H1 (cell line): ENCODE results near the gene PLK4. TPM values are rescaled to one million over a fixed set of nuclear protein-coding genes. Genes with fewer than 3 reads are reported as not detected.

Experiments used
- CTCF ChIA-PET: fragments of 300-600 bp; sonication (Branson Sonifier 250); formaldehyde crosslinking; loops from one replicate; lab custom pipeline; 2021; ENCODE audit not compliant: partially characterized antibody; lab: Charles Lee
- POLR2A ChIA-PET: fragments of 300-600 bp; sonication (Branson Sonifier 250); formaldehyde crosslinking; loops from one replicate; lab custom pipeline; 2021; ENCODE audit warnings: inconsistent platforms; ENCODE audit not compliant: partially characterized antibody; lab: Charles Lee
- DNase-seq, 2 experiments: peaks; one replicate each; pipeline versions ENCODE4 v3.0.0 to v3.0.0-alpha.2; 2010 to 2022; ENCODE audit warnings: low spot score in 2 of 2, low read depth in 1 of 2, mixed read lengths in 1 of 2
- FAIRE-seq: peaks from 2 replicates; lab custom pipeline; 2011; peaks lifted over from hg19 to GRCh38; lab: Jason Lieb, UNC
- H2AFZ ChIP-seq: 2 replicates; pipeline ENCODE4 v1.8.1; 2012; ENCODE audit warnings: low read length, inconsistent platforms
- H2AK5ac ChIP-seq: 2 replicates; pipeline ENCODE4 v1.6.1; 2013; ENCODE audit warnings: low read depth, low read length
- H2BK120ac ChIP-seq: replicated peaks from 2 replicates; pipeline ENCODE3; 2013; ENCODE audit warnings: low read depth, low read length, inconsistent platforms
- H2BK12ac ChIP-seq: 2 replicates; pipeline ENCODE4 v1.6.1; 2013; ENCODE audit warnings: low read depth, low read length
- H2BK15ac ChIP-seq: 2 replicates; pipeline ENCODE4 v1.6.1; 2013; ENCODE audit warnings: low read length
- H2BK20ac ChIP-seq: 2 replicates; pipeline ENCODE4 v1.6.1; 2013; ENCODE audit warnings: low read length
- H2BK5ac ChIP-seq: 2 replicates; pipeline ENCODE4 v1.6.1; 2013; ENCODE audit warnings: low read depth, low read length
- H3K14ac ChIP-seq: 2 replicates; pipeline ENCODE4 v1.6.1; 2013; ENCODE audit warnings: inconsistent platforms; ENCODE audit not compliant: insufficient read length
- H3K18ac ChIP-seq: 2 replicates; pipeline ENCODE4 v1.6.1; 2013; ENCODE audit warnings: low read length; ENCODE audit errors: extremely low read depth
- H3K23ac ChIP-seq: 2 replicates; pipeline ENCODE4 v1.6.1; 2013; ENCODE audit warnings: inconsistent platforms; ENCODE audit not compliant: insufficient read length
- H3K23me2 ChIP-seq: 2 replicates; pipeline ENCODE4 v1.6.1; 2013; ENCODE audit warnings: low read depth, low read length
- H3K27ac ChIP-seq: 2 replicates; pipeline ENCODE4 v1.6.1; 2011; ENCODE audit warnings: low read depth, low read length, inconsistent platforms
- H3K27me3 ChIP-seq, 4 experiments: replicated peaks in 1 of 4; 1 replicate in 1 of 4; 2 replicates in 3 of 4; pipeline versions ENCODE4 v1.6.1 to v1.8.1; 2011 to 2013; ENCODE audit warnings: low read length in 3 of 4, mild to moderate bottlenecking in 3 of 4, inconsistent platforms in 2 of 4, mixed read lengths in 2 of 4, moderate library complexity in 1 of 4; ENCODE audit not compliant: control insufficient read depth in 3 of 4, insufficient read depth in 3 of 4; ENCODE audit errors: extremely low read depth in 1 of 4
- H3K36me3 ChIP-seq, 4 experiments: 2 replicates each; pipeline versions ENCODE4 v1.6.1 to v1.8.1; 2011 to 2013; ENCODE audit warnings: mild to moderate bottlenecking in 4 of 4, low read length in 3 of 4, moderate library complexity in 2 of 4, control low read depth in 1 of 4, inconsistent platforms in 1 of 4; ENCODE audit not compliant: insufficient read depth in 4 of 4, control insufficient read depth in 2 of 4
- H3K4ac ChIP-seq: replicated peaks from 2 replicates; pipeline ENCODE3; 2013; ENCODE audit warnings: low read length, low read depth, mixed read lengths, inconsistent platforms; ENCODE audit not compliant: insufficient read length
- H3K4me1 ChIP-seq, 4 experiments: replicated peaks in 1 of 4; 1 replicate in 1 of 4; 2 replicates in 3 of 4; pipeline versions ENCODE4 v1.6.1 to v1.8.1; 2011 to 2013; ENCODE audit warnings: low read length in 3 of 4, inconsistent platforms in 2 of 4, mixed read lengths in 1 of 4; ENCODE audit not compliant: insufficient read depth in 4 of 4, control insufficient read depth in 3 of 4
- H3K4me2 ChIP-seq, 2 experiments: 2 replicates each; pipeline versions ENCODE4 v1.6.1 to v1.8.1; 2011 to 2013; ENCODE audit warnings: low read depth in 2 of 2, low read length in 2 of 2, control low read depth in 1 of 2, inconsistent platforms in 1 of 2, mild to moderate bottlenecking in 1 of 2; ENCODE audit not compliant: insufficient read depth in 1 of 2
- H3K4me3 ChIP-seq, 4 experiments: fragments of 200-600, 300-600 bp in 1 of 4; sonication (generic), shearing (Covaris generic), sonication (Bioruptor Twin) in 1 of 4; 2 replicates each; pipeline versions ENCODE4 v1.5.1 to v1.8.1; 2011 to 2016; ENCODE audit warnings: low read length in 4 of 4, low read depth in 3 of 4, control low read depth in 2 of 4, inconsistent platforms in 2 of 4, mild to moderate bottlenecking in 2 of 4, mixed read lengths in 1 of 4, moderate library complexity in 1 of 4; ENCODE audit not compliant: insufficient read depth in 2 of 4; ENCODE audit errors: extremely low read depth in 1 of 4
- H3K56ac ChIP-seq: replicated peaks from 2 replicates; pipeline ENCODE3; 2013; ENCODE audit warnings: low read depth, mild to moderate bottlenecking, mixed read lengths, low read length, inconsistent platforms; ENCODE audit not compliant: insufficient read length
- H3K79me1 ChIP-seq: 2 replicates; pipeline ENCODE4 v1.6.1; 2013; ENCODE audit warnings: low read depth, low read length, control low read depth
- H3K79me2 ChIP-seq, 2 experiments: 2 replicates each; pipeline versions ENCODE4 v1.6.1 to v1.8.1; 2012 to 2013; ENCODE audit warnings: low read length in 2 of 2, mild to moderate bottlenecking in 2 of 2, inconsistent platforms in 1 of 2; ENCODE audit not compliant: insufficient read depth in 2 of 2, control insufficient read depth in 1 of 2
- H3K9ac ChIP-seq, 4 experiments: replicated peaks in 1 of 4; 1 replicate in 1 of 4; 2 replicates in 3 of 4; pipeline versions ENCODE4 v1.6.1 to v1.8.1; 2011 to 2013; ENCODE audit warnings: low read depth in 3 of 4, low read length in 3 of 4, control low read depth in 2 of 4, mild to moderate bottlenecking in 2 of 4, moderate library complexity in 2 of 4, inconsistent platforms in 1 of 4; ENCODE audit errors: extremely low read depth in 1 of 4
- H3K9me3 ChIP-seq, 2 experiments: 2 replicates each; pipeline versions ENCODE4 v1.6.1 to v1.8.1; 2012 to 2013; ENCODE audit warnings: mild to moderate bottlenecking in 2 of 2, moderate library complexity in 2 of 2, control low read depth in 1 of 2, inconsistent platforms in 1 of 2, low read depth in 1 of 2, low read length in 1 of 2, mixed read lengths in 1 of 2; ENCODE audit not compliant: insufficient read depth in 2 of 2
- H4K20me1 ChIP-seq, 2 experiments: replicated peaks in 1 of 2; 2 replicates each; pipeline versions ENCODE3 to v1.8.1; 2011 to 2013; ENCODE audit warnings: inconsistent platforms in 2 of 2, low read length in 2 of 2, mild to moderate bottlenecking in 1 of 2; ENCODE audit not compliant: insufficient read depth in 2 of 2, control insufficient read depth in 1 of 2
- H4K5ac ChIP-seq: 2 replicates; pipeline ENCODE4 v1.6.1; 2013; ENCODE audit warnings: low read length, low read depth, mixed read lengths, inconsistent platforms; ENCODE audit not compliant: insufficient read length
- H4K8ac ChIP-seq: 2 replicates; pipeline ENCODE4 v1.8.0; 2013; ENCODE audit warnings: mild to moderate bottlenecking, moderate library complexity, low read length, inconsistent platforms; ENCODE audit not compliant: insufficient read depth; ENCODE audit errors: extremely low read depth
- H4K91ac ChIP-seq: replicated peaks from 2 replicates; pipeline ENCODE3; 2013; ENCODE audit warnings: low read length, mixed read lengths, inconsistent platforms; ENCODE audit not compliant: insufficient read length
- ASH2L ChIP-seq: fragments of 200-600, 300-600 bp; sonication (generic); IDR thresholded peaks from one replicate; pipeline ENCODE4 v1.7.1; 2017; ENCODE audit warnings: low read length
- CBX5 ChIP-seq: fragments of 300-800, 300-1000 bp; sonication (generic); IDR thresholded peaks from 2 replicates; pipeline ENCODE4 v1.7.1; 2016; ENCODE audit warnings: antibody characterized with exemption, low read length, low read depth
- POLR2A ChIP-seq, 2 experiments: IDR thresholded peaks; 1 replicate in 1 of 2; 2 replicates in 1 of 2; pipeline ENCODE4 v1.6.1; 2011; ENCODE audit warnings: low read depth in 2 of 2, low read length in 2 of 2, mild to moderate bottlenecking in 2 of 2; ENCODE audit errors: control extremely low read depth in 1 of 2
- WGBS, 2 experiments: shearing (Covaris generic) in 1 of 2; methylation state at CpG; one replicate each; pipeline versions ENCODE4 v1.1.6 to v1.1.7; 2013 to 2015; ENCODE audit warnings: low lambda C conversion rate in 2 of 2, mixed read lengths in 2 of 2, inconsistent platforms in 1 of 2, low coverage in 1 of 2, missing lambda C conversion rate in 1 of 2; ENCODE audit not compliant: insufficient replicate concordance in 2 of 2, insufficient coverage in 1 of 2, insufficient read length in 1 of 2; ENCODE audit errors: extremely low coverage in 1 of 2, missing lambda C conversion rate in 1 of 2; 5-methylcytosine and 5-hydroxymethylcytosine counted together
- polyA plus RNA-seq, 7 experiments: library from polyadenylated mRNA; depleted of rRNA in 3 of 7; stranded (reverse) in 5 of 7; unstranded in 2 of 7; fragments of >200 nt in 5 of 7; fragments of 200-250 nt in 2 of 7; gene quantifications; 1 replicate in 5 of 7; 2 replicates in 1 of 7; 4 replicates in 1 of 7; pipeline versions ENCODE4 v1.2.1 to v1.2.3, GENCODE V29; 2011 to 2013; ENCODE audit warnings: missing spikeins in 2 of 7, mixed read lengths in 2 of 7
- total RNA-seq: library from RNA; stranded (reverse); fragmentation: NEBNext Ultra II Directional; extraction: Animal tissue kit (Norgen Biotek cat#: 25700); gene quantifications from 2 replicates; pipeline ENCODE4 v1.2.1, GENCODE V29; 2021
- TF ChIP-seq, protein P1 (sequence below): IDR thresholded peaks from 2 replicates; pipeline ENCODE4 v1.6.1; 2012; ENCODE audit warnings: inconsistent platforms

Gene PLK4
- total and polyA plus RNA-seq, 2 of the 8 experiments (the other 6 are each of a cell fraction or from before 2014, with no cell fraction given) = 23.3 to 35.2 TPM

DNA sequence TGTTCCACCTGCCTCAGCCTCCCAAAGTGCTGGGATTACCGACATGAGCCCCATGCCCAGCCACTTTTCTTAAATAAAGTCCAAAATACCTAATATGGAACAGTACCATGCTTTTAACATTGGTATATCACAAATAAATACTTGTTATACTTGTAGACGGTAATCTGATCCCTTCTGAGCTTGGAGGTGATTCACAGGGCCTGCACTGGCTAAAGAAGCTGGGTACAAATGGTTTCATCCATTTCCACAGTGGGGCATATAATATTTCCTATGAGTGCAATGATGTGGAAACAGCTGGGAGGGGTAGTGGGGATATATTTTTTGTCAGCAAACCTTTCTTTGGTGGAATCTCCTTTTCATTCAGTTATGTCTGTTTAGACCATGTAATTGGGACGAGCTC is 35.8 kb downstream of the PLK4 start:
- no peaks in the 10 kb centered on the region for H3K4me1 ChIP-seq
- ChIA-PET CTCF (interaction anchor here (1.0 kb wide), 2 partner anchors 9 to 135 kb away, joined by 3 read pairs; no protein-coding TSS in a partner anchor), POLR2A (interaction anchor here (0.9 to 1.6 kb wide), 2 partner anchors 12 to 35 kb away, joined by 3 to 4 read pairs; partner anchors contain the start of gene PLK4)
- no peaks in the 10 kb centered on the region for H3K23me2 ChIP-seq
- H3K27me3 ChIP-seq = no peaks in the 10 kb centered on the region
- no peak overlapping the region for H3K23ac ChIP-seq
- no peaks in the 10 kb centered on the region for H3K79me1 ChIP-seq
- no peaks in the 10 kb centered on the region for H4K20me1 ChIP-seq
- no peak overlapping the region for H3K4ac ChIP-seq
- H3K4me3 ChIP-seq = no peak overlapping the region
- H2BK120ac ChIP-seq = no peak overlapping the region
- no peak overlapping the region for H3K14ac ChIP-seq
- H3K9ac ChIP-seq = no peak overlapping the region
- no peak overlapping the region for H3K27ac ChIP-seq
- H3K4me2 ChIP-seq = no peak overlapping the region
- H4K5ac ChIP-seq = no peak overlapping the region
- H3K56ac ChIP-seq = no peak overlapping the region
- no peak overlapping the region for H2BK15ac ChIP-seq
- H3K36me3 ChIP-seq = peaks cover 0 to 16% (median 6%) of the 10 kb centered on the region in 4 experiments; a peak in 6 of 8 replicates
- H3K79me2 ChIP-seq = no peaks in the 10 kb centered on the region
- DNase-seq (no peak), FAIRE-seq (no peak)
- no peak overlapping the region for H2AFZ ChIP-seq
- H2BK12ac ChIP-seq = no peak overlapping the region
- no peak overlapping the region for H2BK5ac ChIP-seq
- H2AK5ac ChIP-seq = no peak overlapping the region
- WGBS, 2 experiments = 84% methylated on average over 3 of the region's 3 CpGs; no CpG with 5 or more reads in 1 of the 2 experiments
- no peak overlapping the region for H4K91ac ChIP-seq
- no peak overlapping the region for H2BK20ac ChIP-seq
- H3K18ac ChIP-seq = no peak overlapping the region
- H4K8ac ChIP-seq = no peak overlapping the region
- no peaks in the 10 kb centered on the region for H3K9me3 ChIP-seq
- TF ChIP-seq CBX5 (no peak), ASH2L (no peak), POLR2A (IDR thresholded peaks at IDR 0.05; ENCODE audit: control extremely low read depth in 1 of 2, low read depth in 2 of 2, low read length in 2 of 2) (no peak)
- TF ChIP-seq, protein P1, sequence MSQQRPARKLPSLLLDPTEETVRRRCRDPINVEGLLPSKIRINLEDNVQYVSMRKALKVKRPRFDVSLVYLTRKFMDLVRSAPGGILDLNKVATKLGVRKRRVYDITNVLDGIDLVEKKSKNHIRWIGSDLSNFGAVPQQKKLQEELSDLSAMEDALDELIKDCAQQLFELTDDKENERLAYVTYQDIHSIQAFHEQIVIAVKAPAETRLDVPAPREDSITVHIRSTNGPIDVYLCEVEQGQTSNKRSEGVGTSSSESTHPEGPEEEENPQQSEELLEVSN = no peak
